Measurements from ENCODE around the gene WFS1.

DNA sequence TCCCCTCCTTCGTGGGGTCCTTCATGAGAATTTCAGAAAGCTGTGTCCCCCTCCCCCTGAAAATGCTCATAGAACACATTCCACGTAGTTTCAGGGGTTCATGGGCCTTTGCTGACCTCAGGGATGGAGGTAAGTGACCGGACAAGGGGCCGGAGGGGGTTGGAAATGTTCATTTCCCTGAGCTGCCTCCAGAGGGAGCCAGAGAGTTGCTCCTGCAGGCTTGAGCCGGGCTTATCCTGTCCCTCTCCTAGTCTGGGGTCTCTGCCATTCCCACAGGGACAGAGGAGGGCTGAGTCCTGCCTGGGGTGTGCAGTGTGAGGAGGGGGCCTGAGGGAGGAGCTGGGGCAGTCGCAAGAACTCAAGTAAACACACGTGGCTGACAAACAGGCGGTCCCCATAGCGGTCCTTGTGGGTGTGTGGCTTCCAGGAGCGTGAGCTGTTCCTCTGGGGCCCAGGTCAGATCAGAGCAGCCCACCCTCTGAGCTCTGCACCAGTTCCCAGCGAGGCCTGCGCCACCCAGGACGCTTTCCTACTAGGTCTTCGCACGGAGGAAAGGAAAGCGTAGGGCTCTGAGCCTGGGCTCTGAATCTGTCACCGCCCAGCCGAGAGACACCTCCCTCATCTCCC, 62.5 kb downstream of the WFS1 start:
- TF ChIP-seq POLR2AphosphoS5 (IDR thresholded peaks at IDR 0.05): no peak
- TF ChIP-seq, protein P1, sequence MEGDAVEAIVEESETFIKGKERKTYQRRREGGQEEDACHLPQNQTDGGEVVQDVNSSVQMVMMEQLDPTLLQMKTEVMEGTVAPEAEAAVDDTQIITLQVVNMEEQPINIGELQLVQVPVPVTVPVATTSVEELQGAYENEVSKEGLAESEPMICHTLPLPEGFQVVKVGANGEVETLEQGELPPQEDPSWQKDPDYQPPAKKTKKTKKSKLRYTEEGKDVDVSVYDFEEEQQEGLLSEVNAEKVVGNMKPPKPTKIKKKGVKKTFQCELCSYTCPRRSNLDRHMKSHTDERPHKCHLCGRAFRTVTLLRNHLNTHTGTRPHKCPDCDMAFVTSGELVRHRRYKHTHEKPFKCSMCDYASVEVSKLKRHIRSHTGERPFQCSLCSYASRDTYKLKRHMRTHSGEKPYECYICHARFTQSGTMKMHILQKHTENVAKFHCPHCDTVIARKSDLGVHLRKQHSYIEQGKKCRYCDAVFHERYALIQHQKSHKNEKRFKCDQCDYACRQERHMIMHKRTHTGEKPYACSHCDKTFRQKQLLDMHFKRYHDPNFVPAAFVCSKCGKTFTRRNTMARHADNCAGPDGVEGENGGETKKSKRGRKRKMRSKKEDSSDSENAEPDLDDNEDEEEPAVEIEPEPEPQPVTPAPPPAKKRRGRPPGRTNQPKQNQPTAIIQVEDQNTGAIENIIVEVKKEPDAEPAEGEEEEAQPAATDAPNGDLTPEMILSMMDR (IDR thresholded peaks at IDR 0.05): peak in 5 of 6 experiments; percentile 35 to 60 (median 52)

All from upper lobe of left lung (tissue), 4 donors.